Sciatic nerve (tissue), 2 donors: ENCODE data around the gene CASP1. TPM values are rescaled to one million over a fixed set of nuclear protein-coding genes. Genes with fewer than 3 reads are reported as not detected.
"Not testable (repeated sequence)": the region's sequence is repeated elsewhere in the genome, so short reads cannot be mapped to it uniquely, and the experiment has no call there.

Experiments
- ATAC-seq: fragments of 200-7000 bp; cut with Tn5 transposase; one replicate; pipeline ENCODE4 v1.9.1; 2020; ENCODE audit warnings: mild to moderate bottlenecking, moderate library complexity
- DNase-seq: peaks from one replicate; pipeline ENCODE4 v3.0.0-alpha.2; 2020; ENCODE audit warnings: low spot score
- intact Hi-C: fragments of 100-400 bp; cut with DNase I; formaldehyde crosslinking; loops from one replicate; pipeline ENCODE4 v1.14.2; 2022
- total RNA-seq: library from RNA; stranded (reverse); fragmentation: NEBNext Ultra II Directional; extraction: Animal tissue kit (Norgen Biotek cat#: 25700); gene quantifications from one replicate; pipeline ENCODE4 v1.2.1, GENCODE V29; 2021
- donor health status: DM: no; HTN: no; CAD: no.
- donor health status: DM: no; HTN: no; CAD: no.

CASP1 gene
- total RNA-seq, 1 donor from 2014 or later: 31.9 TPM

- intact Hi-C loops: no loop called here
- DNase-seq (no peak), ATAC-seq (no peak)
Observed at GRCh38 chr11:105049481-105049880, 14.5 kb upstream of the CASP1 start.

GRCh38 chr11:105046898-105047579 lies 12.1 kb upstream of the CASP1 start:
- peak; percentile 55 for ATAC-seq
- intact Hi-C loops: no loop called here
- DNase-seq: no peak

GRCh38 chr11:105045676-105046296 lies 10.8 kb upstream of the CASP1 start:
- intact Hi-C loops: no loop called here
- no peak for DNase-seq
- ATAC-seq: peak; percentile 48

- DNase-seq, intact Hi-C loops: not testable (repeated sequence)
- ATAC-seq: peak; percentile 87
Observed at GRCh38 chr11:105044557-105045524, 9.9 kb upstream of the CASP1 start, which contains the start of gene CARD16. TSS of gene CARD16 (minus strand) at chr11:105045335. CDS start at chr11:105045297, 38 bp downstream.

- no peak for ATAC-seq
- DNase-seq: no peak
- intact Hi-C loops: no loop called here
Observed at GRCh38 chr11:105042178-105042577, 7.2 kb upstream of the CASP1 start.

GRCh38 chr11:105040703-105041102 lies 5.8 kb upstream of the CASP1 start:
- intact Hi-C loops: no loop called here
- ATAC-seq: no peak

GRCh38 chr11:105034388-105034787 lies 556 bp downstream of the CASP1 start:
- peak; percentile 44 for ATAC-seq
- DNase-seq: not testable (repeated sequence)

More at GRCh38 chr11:105040703-105041102, 5.8 kb upstream of the CASP1 start:
- no peak for DNase-seq

GRCh38 chr11:105033781-105034180 lies 1.2 kb downstream of the CASP1 start:
- intact Hi-C loops: no loop called here
- no peak for DNase-seq
- ATAC-seq: no peak

More at GRCh38 chr11:105034388-105034787, 556 bp downstream of the CASP1 start:
- intact Hi-C loops: not testable (repeated sequence)

GRCh38 chr11:105033343-105033742 lies 1.6 kb downstream of the CASP1 start:
- DNase-seq: no peak

GRCh38 chr11:105032495-105032894 lies 2.4 kb downstream of the CASP1 start:
- intact Hi-C loops: no loop called here
- peak; percentile 40 for ATAC-seq
- DNase-seq: no peak

More at GRCh38 chr11:105033343-105033742, 1.6 kb downstream of the CASP1 start:
- ATAC-seq: peak; percentile 15
- intact Hi-C loops: no loop called here

- ATAC-seq: no peak
- no peak for DNase-seq
- intact Hi-C loops: no loop called here
Observed at GRCh38 chr11:105027678-105028077, 7.3 kb downstream of the CASP1 start.

- no peak for ATAC-seq
- intact Hi-C loops: no loop called here
- no peak for DNase-seq
Observed at GRCh38 chr11:105024394-105024793, 10.6 kb downstream of the CASP1 start.

GRCh38 chr11:105023003-105023402 lies 11.9 kb downstream of the CASP1 start, which contains the start of gene CASP5:
TSS of gene CASP5 (minus strand) at chr11:105023168. CDS start at chr11:105023136, 32 bp downstream.
- intact Hi-C loops: no loop called here
- ATAC-seq: peak; percentile 26
- no peak for DNase-seq

- DNase-seq: no peak
- intact Hi-C loops: no loop called here
- no peak for ATAC-seq
Observed at GRCh38 chr11:105022527-105022926, 12.4 kb downstream of the CASP1 start.

GRCh38 chr11:105007463-105007862 lies 27.5 kb downstream of the CASP1 start:
- intact Hi-C loops: no loop called here
- ATAC-seq (no peak), DNase-seq (no peak)

GRCh38 chr11:105005451-105005845 lies 29.5 kb downstream of the CASP1 start:
- ATAC-seq: no peak
- no peak for DNase-seq
- intact Hi-C loops: no loop called here

- ATAC-seq (no peak), DNase-seq (no peak)
- intact Hi-C loops: no loop called here
Observed at GRCh38 chr11:105004021-105004420, 30.9 kb downstream of the CASP1 start.

- ATAC-seq (no peak), DNase-seq (no peak)
- intact Hi-C loops: no loop called here
Observed at GRCh38 chr11:105003151-105003550, 31.8 kb downstream of the CASP1 start.

- DNase-seq (no peak), ATAC-seq (peak; percentile 44)
- intact Hi-C loops: no loop called here
Observed at GRCh38 chr11:105000797-105001196, 34.1 kb downstream of the CASP1 start.
